HepG2 (cell line): Measurements from ENCODE around the gene PHF10. TPM values are rescaled to one million over a fixed set of nuclear protein-coding genes. Genes with fewer than 3 reads are reported as not detected.

Experiments
- GLI4 ChIP-seq: sonication (generic); formaldehyde crosslinking; IDR thresholded peaks from 2 replicates; pipeline ENCODE4 v1.5.1; 2020; ENCODE audit warnings: missing genetic modification reagents, mild to moderate bottlenecking, moderate library complexity, borderline replicate concordance
- HDAC1 ChIP-seq: sonication (generic); formaldehyde crosslinking; IDR thresholded peaks from 2 replicates; pipeline ENCODE4 v1.5.1; 2020; ENCODE audit warnings: mild to moderate bottlenecking, missing genetic modification reagents
- MAFF ChIP-seq: IDR thresholded peaks from 2 replicates; pipeline ENCODE4 v1.6.1; 2011; ENCODE audit warnings: low read depth, low read length, improper control_type of control experiment
- NAIF1 ChIP-seq: sonication (generic); formaldehyde crosslinking; IDR thresholded peaks from 2 replicates; pipeline ENCODE4 v1.5.0; 2020; ENCODE audit warnings: mild to moderate bottlenecking, missing genetic modification reagents, borderline replicate concordance
- TFAP4 ChIP-seq: sonication (generic); IDR thresholded peaks from 2 replicates; pipeline ENCODE4 v1.6.1; 2016; ENCODE audit warnings: low read depth, borderline replicate concordance
- TIGD3 ChIP-seq: sonication (generic); formaldehyde crosslinking; IDR thresholded peaks from 2 replicates; pipeline ENCODE4 v1.5.1; 2020; ENCODE audit warnings: mild to moderate bottlenecking, missing genetic modification reagents, borderline replicate concordance
- ZNF260 ChIP-seq: sonication (generic); formaldehyde crosslinking; IDR thresholded peaks from 2 replicates; pipeline ENCODE4 v1.4.0; 2020; ENCODE audit warnings: missing genetic modification reagents, low read depth, mild to moderate bottlenecking, borderline replicate concordance
- ZNF263 ChIP-seq: sonication (generic); formaldehyde crosslinking; IDR thresholded peaks from 2 replicates; pipeline ENCODE4 v1.4.0; 2020; ENCODE audit warnings: missing genetic modification reagents
- ZNF350 ChIP-seq: sonication (generic); formaldehyde crosslinking; IDR thresholded peaks from 2 replicates; pipeline ENCODE4 v1.4.0; 2020; ENCODE audit warnings: mild to moderate bottlenecking, low read depth, missing genetic modification reagents, borderline replicate concordance
- ZNF512B ChIP-seq: sonication (generic); formaldehyde crosslinking; IDR thresholded peaks from 2 replicates; pipeline ENCODE4 v1.5.1; 2020; ENCODE audit warnings: missing genetic modification reagents, mild to moderate bottlenecking, borderline replicate concordance
- ZNF644 ChIP-seq: IDR thresholded peaks from 2 replicates; pipeline ENCODE4 v1.6.1; 2016; ENCODE audit warnings: low read depth
- ZNF780A ChIP-seq: sonication (generic); formaldehyde crosslinking; IDR thresholded peaks from 2 replicates; pipeline ENCODE4 v1.8.0; 2022; ENCODE audit warnings: mild to moderate bottlenecking, missing genetic modification reagents, moderate library complexity
- polyA plus RNA-seq, 8 experiments: library from polyadenylated mRNA; depleted of rRNA in 3 of 8; stranded (reverse) in 7 of 8; unstranded in 1 of 8; fragments of >200 nt; fragmentation: Illumina TruSeq in 4 of 8; extraction: Trizol in 4 of 8; gene quantifications; 2 replicates each; pipeline versions ENCODE4 v1.2.1 to v1.2.3, GENCODE V29; 2011 to 2016; ENCODE audit warnings: low read depth in 4 of 8, missing spikeins in 1 of 8, mixed read lengths in 1 of 8; ENCODE audit not compliant: insufficient read depth in 1 of 8
- total RNA-seq, 5 experiments: library from RNA; depleted of rRNA; stranded (reverse); fragments of >200 nt; fragmentation: Illumina TruSeq; extraction: Trizol; gene quantifications; 2 replicates each; pipeline ENCODE4 v1.2.3, GENCODE V29; 2016; ENCODE audit warnings: low read depth in 1 of 5
- TF ChIP-seq, protein P1 (sequence below): sonication (generic); formaldehyde crosslinking; IDR thresholded peaks from 2 replicates; pipeline ENCODE4 v1.5.0; 2020; ENCODE audit warnings: mild to moderate bottlenecking, missing genetic modification reagents
- TF ChIP-seq, protein P2 (sequence below): sonication (generic); formaldehyde crosslinking; IDR thresholded peaks from 2 replicates; pipeline ENCODE4 v1.4.0; 2020; ENCODE audit warnings: missing genetic modification reagents; ENCODE audit errors: not compliant biosample characterization
- TF ChIP-seq, protein P3 (sequence below): sonication (generic); formaldehyde crosslinking; IDR thresholded peaks from 2 replicates; pipeline ENCODE4 v1.8.0; 2022; ENCODE audit warnings: missing genetic modification reagents, mild to moderate bottlenecking, inconsistent platforms, borderline replicate concordance

The PHF10 gene
- total and polyA plus RNA-seq, 2 of the 13 experiments (the other 11 are each of a cell fraction or from before 2014, with no cell fraction given), result 42.1 to 84.1 TPM

GRCh38 chr6:169701954-169702839 lies 22.1 kb downstream of the PHF10 start, which contains the start of the genes C6orf120 and WDR27 (continued):
- no peak for TF ChIP-seq MAFF
- no peak; the same call in 1 of the 2 replicates for TF ChIP-seq ZNF263 (CRISPR knock-in tag)
- TF ChIP-seq, protein P1, sequence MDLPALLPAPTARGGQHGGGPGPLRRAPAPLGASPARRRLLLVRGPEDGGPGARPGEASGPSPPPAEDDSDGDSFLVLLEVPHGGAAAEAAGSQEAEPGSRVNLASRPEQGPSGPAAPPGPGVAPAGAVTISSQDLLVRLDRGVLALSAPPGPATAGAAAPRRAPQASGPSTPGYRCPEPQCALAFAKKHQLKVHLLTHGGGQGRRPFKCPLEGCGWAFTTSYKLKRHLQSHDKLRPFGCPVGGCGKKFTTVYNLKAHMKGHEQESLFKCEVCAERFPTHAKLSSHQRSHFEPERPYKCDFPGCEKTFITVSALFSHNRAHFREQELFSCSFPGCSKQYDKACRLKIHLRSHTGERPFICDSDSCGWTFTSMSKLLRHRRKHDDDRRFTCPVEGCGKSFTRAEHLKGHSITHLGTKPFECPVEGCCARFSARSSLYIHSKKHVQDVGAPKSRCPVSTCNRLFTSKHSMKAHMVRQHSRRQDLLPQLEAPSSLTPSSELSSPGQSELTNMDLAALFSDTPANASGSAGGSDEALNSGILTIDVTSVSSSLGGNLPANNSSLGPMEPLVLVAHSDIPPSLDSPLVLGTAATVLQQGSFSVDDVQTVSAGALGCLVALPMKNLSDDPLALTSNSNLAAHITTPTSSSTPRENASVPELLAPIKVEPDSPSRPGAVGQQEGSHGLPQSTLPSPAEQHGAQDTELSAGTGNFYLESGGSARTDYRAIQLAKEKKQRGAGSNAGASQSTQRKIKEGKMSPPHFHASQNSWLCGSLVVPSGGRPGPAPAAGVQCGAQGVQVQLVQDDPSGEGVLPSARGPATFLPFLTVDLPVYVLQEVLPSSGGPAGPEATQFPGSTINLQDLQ (CRISPR knock-in tag), result peak; percentile 85; the same call in 1 of the 2 replicates
- peak; percentile 93 for TF ChIP-seq ZNF350 (CRISPR knock-in tag)
- TF ChIP-seq ZNF644 (CRISPR knock-in tag), result no peak
- TF ChIP-seq GLI4 (CRISPR knock-in tag), result peak; percentile 65; the same call in 1 of the 2 replicates
- peak; percentile 86; the same call in 1 of the 2 replicates for TF ChIP-seq TFAP4
- TF ChIP-seq, protein P2, sequence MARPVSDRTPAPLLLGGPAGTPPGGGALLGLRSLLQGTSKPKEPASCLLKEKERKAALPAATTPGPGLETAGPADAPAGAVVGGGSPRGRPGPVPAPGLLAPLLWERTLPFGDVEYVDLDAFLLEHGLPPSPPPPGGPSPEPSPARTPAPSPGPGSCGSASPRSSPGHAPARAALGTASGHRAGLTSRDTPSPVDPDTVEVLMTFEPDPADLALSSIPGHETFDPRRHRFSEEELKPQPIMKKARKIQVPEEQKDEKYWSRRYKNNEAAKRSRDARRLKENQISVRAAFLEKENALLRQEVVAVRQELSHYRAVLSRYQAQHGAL (CRISPR knock-in tag), result peak; percentile 78
- TF ChIP-seq, protein P3, sequence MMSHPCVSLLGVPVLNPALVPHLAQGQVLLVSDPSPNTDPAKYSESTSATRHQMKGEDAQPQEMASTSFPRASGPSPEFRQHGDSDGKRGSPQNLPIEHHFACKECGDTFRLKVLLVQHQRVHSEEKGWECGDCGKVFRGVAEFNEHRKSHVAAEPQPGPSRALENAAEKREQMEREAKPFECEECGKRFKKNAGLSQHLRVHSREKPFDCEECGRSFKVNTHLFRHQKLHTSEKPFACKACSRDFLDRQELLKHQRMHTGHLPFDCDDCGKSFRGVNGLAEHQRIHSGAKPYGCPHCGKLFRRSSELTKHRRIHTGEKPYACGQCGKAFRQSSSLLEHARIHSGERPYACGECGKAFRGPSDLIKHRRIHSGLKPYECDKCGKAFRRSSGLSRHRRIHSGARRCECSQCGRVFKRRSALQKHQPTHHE (CRISPR knock-in tag), result 0 out of 2 replicates have a peak, but pooled peaks have one; percentile 94
- no peak; the same call in 1 of the 2 replicates for TF ChIP-seq ZNF780A
- TF ChIP-seq TIGD3, result peak; percentile 51; the same call in 1 of the 2 replicates
- no peak for TF ChIP-seq ZNF260 (CRISPR knock-in tag)
- peak; percentile 96 for TF ChIP-seq HDAC1 (CRISPR knock-in tag)
- TF ChIP-seq ZNF512B (CRISPR knock-in tag), result no peak; the same call in 1 of the 2 replicates
- TF ChIP-seq NAIF1 (CRISPR knock-in tag), result peak; percentile 77
